HG03575 (cell line): Measurements from ENCODE around the gene NLRC3.
"Not testable (repeated sequence)": the region's sequence is repeated elsewhere in the genome, so short reads cannot be mapped to it uniquely, and the experiment has no call there.

Experiments
- ATAC-seq: cut with Tn5 transposase; IDR thresholded peaks from one replicate; pipeline ENCODE4 v1.9.1; 2021; ENCODE audit not compliant: unreplicated experiment, insufficient number of reproducible peaks, low FRiP score; ENCODE audit errors: extremely low read depth

NLRC3 gene

GRCh38 chr16:3577302-3577752, at the start of gene NLRC3:
NLRC3 (minus strand) TSS chr16:3577403; CDS start chr16:3565036, 12,367 bp downstream.
- no peak for ATAC-seq

- no peak for ATAC-seq
These were observed 48.9 kb upstream of the NLRC3 start for GRCh38 chr16:3625911-3626732.

- ATAC-seq, result no peak
These were observed 48.1 kb upstream of the NLRC3 start for GRCh38 chr16:3625331-3625730.

- ATAC-seq, result no peak
These were observed 46.4 kb upstream of the NLRC3 start for GRCh38 chr16:3623642-3624041.

- ATAC-seq, result no peak
These were observed 41.6 kb upstream of the NLRC3 start for GRCh38 chr16:3618769-3619141.

- ATAC-seq, result no peak
These were observed 35.6 kb upstream of the NLRC3 start for GRCh38 chr16:3612510-3613466.

- no peak for ATAC-seq
These were observed 34.2 kb upstream of the NLRC3 start, which contains the start of gene SLX4 for GRCh38 chr16:3611146-3611975. SLX4 (minus strand) TSS chr16:3611606; CDS start chr16:3608964, 2,642 bp downstream.

GRCh38 chr16:3610698-3611145, 33.5 kb upstream of the NLRC3 start:
- ATAC-seq, result no peak

- ATAC-seq, result no peak
These were observed 32.9 kb upstream of the NLRC3 start for GRCh38 chr16:3609895-3610697.

- ATAC-seq, result not testable (repeated sequence)
These were observed 31.8 kb upstream of the NLRC3 start for GRCh38 chr16:3608976-3609375.

GRCh38 chr16:3608069-3608468, 30.9 kb upstream of the NLRC3 start:
- no peak for ATAC-seq

- no peak for ATAC-seq
These were observed 30.4 kb upstream of the NLRC3 start for GRCh38 chr16:3607634-3608033.

GRCh38 chr16:3607161-3607560, 30.0 kb upstream of the NLRC3 start:
- ATAC-seq, result no peak

GRCh38 chr16:3606441-3606840, 29.2 kb upstream of the NLRC3 start:
- no peak for ATAC-seq

- no peak for ATAC-seq
These were observed 25.1 kb upstream of the NLRC3 start for GRCh38 chr16:3602320-3602653.

GRCh38 chr16:3601614-3602319, 24.6 kb upstream of the NLRC3 start:
- no peak for ATAC-seq

- ATAC-seq, result no peak
These were observed 22.7 kb upstream of the NLRC3 start for GRCh38 chr16:3599922-3600321.

- no peak for ATAC-seq
These were observed 21.9 kb upstream of the NLRC3 start for GRCh38 chr16:3599121-3599520.
